Transverse colon (tissue), 4 donors: ENCODE data around the gene UNK. TPM values are rescaled to one million over a fixed set of nuclear protein-coding genes. Genes with fewer than 3 reads are reported as not detected.

Experiments
- DNase-seq: peaks from one replicate; pipeline ENCODE4 v3.0.0-alpha.2; 2019
- H3K27ac ChIP-seq, 4 donors: fragments of 200-600 bp; sonication (generic); 2 replicates each; pipeline ENCODE4 v1.5.1; 2016 to 2018; ENCODE audit warnings: inconsistent platforms in 4 of 4
- H3K27me3 ChIP-seq: fragments of 200-600 bp; sonication (generic); 2 replicates; pipeline ENCODE4 v1.5.1; 2017; ENCODE audit warnings: inconsistent platforms
- H3K36me3 ChIP-seq, 4 donors: fragments of 200-600 bp; sonication (generic); 2 replicates each; pipeline ENCODE4 v1.5.1; 2017 to 2019; ENCODE audit warnings: inconsistent platforms in 4 of 4
- H3K4me1 ChIP-seq, 4 donors: fragments of 200-600 bp; sonication (generic); 2 replicates each; pipeline ENCODE4 v1.5.1; 2017 to 2020; ENCODE audit warnings: inconsistent platforms in 4 of 4
- H3K4me3 ChIP-seq, 4 donors: fragments of 200-600 bp; sonication (generic); 1 replicate in 1 of 4; 2 replicates in 3 of 4; pipeline versions ENCODE4 v1.5.1 to v1.6.1; 2017 to 2019; ENCODE audit warnings: inconsistent platforms in 4 of 4
- H3K9me3 ChIP-seq, 2 donors: fragments of 200-600 bp; sonication (generic); 2 replicates each; pipeline ENCODE4 v1.5.1; 2017 to 2019; ENCODE audit warnings: inconsistent platforms in 2 of 2
- EP300 ChIP-seq: sonication (generic); formaldehyde crosslinking; IDR thresholded peaks from one replicate; pipeline ENCODE4 v1.6.1; 2017; ENCODE audit warnings: antibody characterized with exemption, low read depth
- POLR2A ChIP-seq: fragments of 450-650 bp; IDR thresholded peaks from one replicate; pipeline ENCODE4 v1.6.1; 2016; ENCODE audit warnings: antibody characterized with exemption, mild to moderate bottlenecking, moderate library complexity
- POLR2AphosphoS5 ChIP-seq, 3 donors: sonication (generic); formaldehyde crosslinking; IDR thresholded peaks; one replicate each; pipeline ENCODE4 v1.6.1; 2016; ENCODE audit warnings: antibody characterized with exemption in 3 of 3
- WGBS, 2 donors: methylation state at CpG; one replicate each; pipeline ENCODE4 v1.1.5; 2018; ENCODE audit warnings: low coverage in 1 of 2; 5-methylcytosine and 5-hydroxymethylcytosine counted together
- in situ Hi-C, 4 donors: fragments of 200-750 bp; cut with MboI; loops; one replicate each; pipeline versions ENCODE4 v1.15.0 to v1.15.1; 2017; ENCODE audit warnings: low sequenced_read_pairs in 3 of 4, low pct_ligation_motif_present in 1 of 4, low pct_unique_long_range_greater_than_20kb in 1 of 4
- intact Hi-C: fragments of 100-400 bp; cut with DNase I; formaldehyde crosslinking; loops from one replicate; pipeline ENCODE4 v1.15.1; 2023; ENCODE audit warnings: low total_unique reads
- total RNA-seq, 4 donors: library from RNA; depleted of rRNA; stranded (reverse); fragments of >200 nt; gene quantifications; one replicate each; pipeline ENCODE4 v1.1.0, GENCODE V29; 2016
- TF ChIP-seq, protein P1 (sequence below), 5 experiments: fragments of 200-600 bp in 3 of 5; fragments of 450-650 bp in 2 of 5; sonication (generic) in 3 of 5; IDR thresholded peaks; 1 replicate in 2 of 5; 2 replicates in 3 of 5; pipeline ENCODE4 v1.5.1; 2016 to 2017; ENCODE audit warnings: antibody characterized with exemption in 5 of 5, inconsistent platforms in 3 of 5, mild to moderate bottlenecking in 2 of 5, moderate library complexity in 1 of 5

UNK gene
- total RNA-seq, 4 donors from 2014 or later, result 24.0 to 99.1 (median 63.1) TPM

DNA sequence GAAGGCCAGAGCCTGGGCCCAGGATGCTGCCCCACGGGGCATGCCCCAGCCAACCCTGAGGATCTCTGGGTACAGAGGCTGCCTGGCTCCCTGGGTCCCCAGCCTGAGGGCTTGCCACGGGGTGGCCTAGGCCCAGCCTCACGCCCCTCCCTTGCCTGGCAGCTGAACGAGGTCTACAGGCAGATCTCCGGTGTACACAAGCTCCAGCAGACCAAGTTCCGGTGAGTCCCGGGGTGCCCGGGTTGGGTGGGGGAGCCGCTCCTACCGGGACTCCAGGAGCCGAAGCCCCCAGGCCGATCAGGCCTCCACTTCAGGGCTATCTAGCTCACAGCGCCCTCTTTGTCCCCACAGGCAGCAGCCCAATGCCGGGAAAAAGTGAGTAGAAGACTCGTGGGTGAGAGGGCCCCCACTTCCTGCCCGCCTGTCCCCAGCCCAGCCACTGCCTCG is 44.0 kb upstream of the UNK start:
- DNase-seq, result no peak
- Histone ChIP-seq H3K4me3 (no peak overlapping the region), H3K27ac (no peak overlapping the region), H3K27me3 (no peaks in the 10 kb centered on the region), H3K4me1 (no peaks in the 10 kb centered on the region), H3K36me3 (peaks cover 0 to 17% (median 3%) of the 10 kb centered on the region in 4 donors), H3K9me3 (no peaks in the 10 kb centered on the region)
- TF ChIP-seq, protein P1, sequence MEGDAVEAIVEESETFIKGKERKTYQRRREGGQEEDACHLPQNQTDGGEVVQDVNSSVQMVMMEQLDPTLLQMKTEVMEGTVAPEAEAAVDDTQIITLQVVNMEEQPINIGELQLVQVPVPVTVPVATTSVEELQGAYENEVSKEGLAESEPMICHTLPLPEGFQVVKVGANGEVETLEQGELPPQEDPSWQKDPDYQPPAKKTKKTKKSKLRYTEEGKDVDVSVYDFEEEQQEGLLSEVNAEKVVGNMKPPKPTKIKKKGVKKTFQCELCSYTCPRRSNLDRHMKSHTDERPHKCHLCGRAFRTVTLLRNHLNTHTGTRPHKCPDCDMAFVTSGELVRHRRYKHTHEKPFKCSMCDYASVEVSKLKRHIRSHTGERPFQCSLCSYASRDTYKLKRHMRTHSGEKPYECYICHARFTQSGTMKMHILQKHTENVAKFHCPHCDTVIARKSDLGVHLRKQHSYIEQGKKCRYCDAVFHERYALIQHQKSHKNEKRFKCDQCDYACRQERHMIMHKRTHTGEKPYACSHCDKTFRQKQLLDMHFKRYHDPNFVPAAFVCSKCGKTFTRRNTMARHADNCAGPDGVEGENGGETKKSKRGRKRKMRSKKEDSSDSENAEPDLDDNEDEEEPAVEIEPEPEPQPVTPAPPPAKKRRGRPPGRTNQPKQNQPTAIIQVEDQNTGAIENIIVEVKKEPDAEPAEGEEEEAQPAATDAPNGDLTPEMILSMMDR (IDR thresholded peaks at IDR 0.05), result no peak
- no peak for TF ChIP-seq POLR2AphosphoS5 (IDR thresholded peaks at IDR 0.05)
- no peak for TF ChIP-seq EP300
- no peak for TF ChIP-seq POLR2A
- 83% methylated on average over 13 of the region's 17 CpGs; no CpG with 5 or more reads in 1 of the 2 donors for WGBS, 2 donors
- in situ Hi-C loops (loop anchor here in 2 of 4 donors (10.0 kb wide), 1 partner anchor 66 kb away; no protein-coding TSS in a partner anchor), intact Hi-C loops (no loop called here)

DNA sequence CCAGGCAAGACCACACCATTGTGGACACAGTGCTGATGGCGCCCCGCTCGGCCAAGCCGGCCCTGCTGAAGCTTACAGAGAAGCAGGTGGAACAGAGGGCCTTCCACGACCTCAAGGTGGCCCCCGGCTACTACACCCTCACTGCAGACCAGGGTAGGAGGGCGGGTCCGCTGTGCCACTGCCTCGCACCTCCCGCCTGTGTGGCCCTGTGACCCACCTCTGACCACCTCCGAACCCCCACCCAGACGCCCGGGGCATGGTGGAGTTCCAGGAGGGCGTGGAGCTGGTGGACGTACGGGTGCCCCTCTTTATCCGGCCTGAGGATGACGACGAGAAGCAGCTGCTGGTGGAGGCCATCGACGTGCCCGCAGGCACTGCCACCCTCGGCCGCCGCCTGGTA is 42.3 kb upstream of the UNK start:
- Histone ChIP-seq H3K27ac (no peak overlapping the region), H3K4me1 (peaks cover 0 to under 1% (median under 1%) of the 10 kb centered on the region in 4 donors), H3K4me3 (no peak overlapping the region), H3K27me3 (no peaks in the 10 kb centered on the region), H3K9me3 (no peaks in the 10 kb centered on the region), H3K36me3 (peaks cover 0 to 5% (median 0%) of the 10 kb centered on the region in 4 donors)
- in situ Hi-C loops, result loop anchor here in 2 of 4 donors (10.0 kb wide), 1 partner anchor 68 kb away; no protein-coding TSS in a partner anchor
- intact Hi-C loops, result no loop called here
- TF ChIP-seq, protein P1 (IDR thresholded peaks at IDR 0.05), result no peak
- TF ChIP-seq POLR2A (no peak), POLR2AphosphoS5 (IDR thresholded peaks at IDR 0.05) (no peak), EP300 (no peak)
- 85% methylated on average over 21 of the region's 25 CpGs; no CpG with 5 or more reads in 1 of the 2 donors for WGBS, 2 donors
- DNase-seq, result no peak

DNA sequence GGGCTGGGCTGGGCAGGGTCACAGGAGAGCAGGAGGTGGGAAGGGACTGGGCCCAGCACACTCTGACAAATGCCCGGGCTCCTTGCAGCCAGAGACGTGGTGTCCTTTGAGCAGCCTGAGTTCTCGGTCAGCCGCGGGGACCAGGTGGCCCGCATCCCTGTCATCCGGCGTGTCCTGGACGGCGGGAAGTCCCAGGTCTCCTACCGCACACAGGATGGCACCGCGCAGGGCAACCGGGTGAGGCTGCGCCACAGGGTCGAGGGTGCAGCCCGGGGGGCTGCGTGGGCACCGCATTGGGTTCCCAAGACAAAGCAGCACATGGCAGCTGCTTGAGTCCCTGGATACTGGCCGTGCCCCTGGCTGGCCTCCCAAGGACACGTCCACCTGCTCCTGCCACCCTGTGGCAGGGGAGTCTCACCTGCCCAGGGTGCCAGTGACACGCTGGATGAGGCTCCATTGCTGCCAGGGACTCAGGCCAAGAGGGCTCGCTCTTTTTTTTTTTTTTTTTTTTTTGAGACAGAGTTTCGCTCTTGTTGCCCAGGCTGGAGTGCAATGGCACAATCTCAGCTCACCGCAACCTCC is 40.9 kb upstream of the UNK start:
- TF ChIP-seq POLR2AphosphoS5 (IDR thresholded peaks at IDR 0.05) (no peak), POLR2A (no peak), EP300 (no peak)
- TF ChIP-seq, protein P1 (IDR thresholded peaks at IDR 0.05), result no peak
- Histone ChIP-seq H3K9me3 (no peaks in the 10 kb centered on the region), H3K27ac (no peak overlapping the region), H3K36me3 (peaks cover 0 to 5% (median 0%) of the 10 kb centered on the region in 4 donors), H3K4me3 (no peak overlapping the region), H3K4me1 (peaks cover 0 to 5% (median 2%) of the 10 kb centered on the region in 4 donors), H3K27me3 (no peaks in the 10 kb centered on the region)
- no peak for DNase-seq
- in situ Hi-C loops (loop anchor here in 2 of 4 donors (10.0 kb wide), 1 partner anchor 69 kb away; no protein-coding TSS in a partner anchor), intact Hi-C loops (no loop called here)
- 93 to 100% methylated on average over 1 to 23 of the region's 25 CpGs for WGBS, 2 donors

DNA sequence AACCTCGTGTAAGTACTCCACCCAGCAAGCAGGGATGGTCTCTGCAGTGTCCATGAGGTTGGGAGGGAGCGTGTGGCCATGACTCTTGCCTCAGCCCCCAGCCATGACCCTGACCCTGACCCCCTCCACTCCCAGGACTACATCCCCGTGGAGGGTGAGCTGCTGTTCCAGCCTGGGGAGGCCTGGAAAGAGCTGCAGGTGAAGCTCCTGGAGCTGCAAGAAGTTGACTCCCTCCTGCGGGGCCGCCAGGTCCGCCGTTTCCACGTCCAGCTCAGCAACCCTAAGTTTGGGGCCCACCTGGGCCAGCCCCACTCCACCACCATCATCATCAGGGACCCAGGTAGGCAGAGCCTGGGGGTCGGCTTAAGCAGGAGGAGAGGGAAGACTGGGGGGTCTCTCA is 35.9 kb upstream of the UNK start:
- H3K27me3 ChIP-seq, result no peaks in the 10 kb centered on the region
- intact Hi-C loops (no loop called here), in situ Hi-C loops (loop anchor here (5.0 to 10.0 kb wide), 2 partner anchors 74 to 76 kb away; no protein-coding TSS in a partner anchor)
- H3K36me3 ChIP-seq, result peaks cover 0 to 5% (median 0%) of the 10 kb centered on the region in 4 donors
- TF ChIP-seq EP300 (no peak), POLR2AphosphoS5 (IDR thresholded peaks at IDR 0.05) (no peak), POLR2A (no peak)
- TF ChIP-seq, protein P1 (IDR thresholded peaks at IDR 0.05), result no peak
- no peaks in the 10 kb centered on the region for H3K9me3 ChIP-seq
- H3K27ac ChIP-seq, result no peak overlapping the region
- no peak for DNase-seq
- peaks cover 0 to 13% (median 5%) of the 10 kb centered on the region in 4 donors for H3K4me1 ChIP-seq
- no peak overlapping the region for H3K4me3 ChIP-seq
- 81% methylated on average over 9 of the region's 9 CpGs; no CpG with 5 or more reads in 1 of the 2 donors for WGBS, 2 donors
